Measurements from ENCODE around the gene SLC16A8.
"Not testable (repeated sequence)": the region's sequence is repeated elsewhere in the genome, so short reads cannot be mapped to it uniquely, and the experiment has no call there.

The SLC16A8 gene

GRCh38 chr22:38086001-38086845 lies 2.2 kb upstream of the SLC16A8 start:
- DNase-seq (ENCODE audit: low spot score): no peak

GRCh38 chr22:38085501-38085900 lies 1.5 kb upstream of the SLC16A8 start:
- no peak for DNase-seq (ENCODE audit: low spot score)

- DNase-seq (ENCODE audit: low spot score): no peak
These were observed 1.1 kb upstream of the SLC16A8 start for GRCh38 chr22:38085056-38085455.

GRCh38 chr22:38082986-38083710 lies 836 bp downstream of the SLC16A8 start:
- DNase-seq (ENCODE audit: low spot score): no peak

GRCh38 chr22:38081941-38082828 lies 1.8 kb downstream of the SLC16A8 start:
- no peak for DNase-seq (ENCODE audit: low spot score)

GRCh38 chr22:38081636-38081940 lies 2.4 kb downstream of the SLC16A8 start:
- no peak for DNase-seq (ENCODE audit: low spot score)

GRCh38 chr22:38080850-38081635 lies 2.9 kb downstream of the SLC16A8 start:
- no peak for DNase-seq (ENCODE audit: low spot score)

- no peak for DNase-seq (ENCODE audit: low spot score)
These were observed 3.5 kb downstream of the SLC16A8 start for GRCh38 chr22:38080474-38080849.

- DNase-seq (ENCODE audit: low spot score): no peak
These were observed 4.2 kb downstream of the SLC16A8 start for GRCh38 chr22:38079804-38080203.

GRCh38 chr22:38079208-38079607 lies 4.8 kb downstream of the SLC16A8 start:
- DNase-seq (ENCODE audit: low spot score): not testable (repeated sequence)

- no peak for DNase-seq (ENCODE audit: low spot score)
These were observed 5.7 kb downstream of the SLC16A8 start for GRCh38 chr22:38078046-38078840.

GRCh38 chr22:38077595-38077994 lies 6.4 kb downstream of the SLC16A8 start:
- DNase-seq (ENCODE audit: low spot score): no peak

GRCh38 chr22:38077096-38077495 lies 6.9 kb downstream of the SLC16A8 start:
- DNase-seq (ENCODE audit: low spot score): no peak

GRCh38 chr22:38075961-38076360 lies 8.0 kb downstream of the SLC16A8 start:
- no peak for DNase-seq (ENCODE audit: low spot score)

GRCh38 chr22:38075105-38075825 lies 8.7 kb downstream of the SLC16A8 start:
- DNase-seq (ENCODE audit: low spot score): no peak

- no peak for DNase-seq (ENCODE audit: low spot score)
These were observed 9.5 kb downstream of the SLC16A8 start for GRCh38 chr22:38074181-38075104.

- no peak for DNase-seq (ENCODE audit: low spot score)
These were observed 10.5 kb downstream of the SLC16A8 start for GRCh38 chr22:38073150-38074130.

Data from SK-N-DZ (cell line).